Small intestine (tissue), 7 donors: ENCODE results near the gene RALGAPA1. TPM values are rescaled to one million over a fixed set of nuclear protein-coding genes. Genes with fewer than 3 reads are reported as not detected.

Experiments used
- DNase-seq, 2 donors: peaks; one replicate each; pipeline versions ENCODE4 v3.0.0 to v3.0.0-alpha.2; 2013
- FAIRE-seq: peaks from 2 replicates; lab custom pipeline; 2012; peaks lifted over from hg19 to GRCh38; lab: Jason Lieb, UNC
- H3K27ac ChIP-seq, 3 donors: one replicate each; pipeline ENCODE4 v1.5.1; 2013; ENCODE audit warnings: low read length in 2 of 3, mild to moderate bottlenecking in 2 of 3, control low read depth in 1 of 3, inconsistent platforms in 1 of 3, low read depth in 1 of 3, moderate library complexity in 1 of 3
- H3K27me3 ChIP-seq, 3 donors: one replicate each; pipeline ENCODE4 v1.6.1; 2013; ENCODE audit warnings: low read length in 3 of 3, inconsistent platforms in 1 of 3; ENCODE audit not compliant: control insufficient read depth in 3 of 3, insufficient read depth in 3 of 3
- H3K36me3 ChIP-seq, 3 donors: one replicate each; pipeline ENCODE4 v1.6.1; 2013; ENCODE audit warnings: low read length in 3 of 3, inconsistent platforms in 1 of 3, low read depth in 1 of 3, mild to moderate bottlenecking in 1 of 3, moderate library complexity in 1 of 3; ENCODE audit not compliant: control insufficient read depth in 3 of 3, insufficient read depth in 2 of 3
- H3K4me1 ChIP-seq, 3 donors: one replicate each; pipeline ENCODE4 v1.6.1; 2013; ENCODE audit warnings: low read length in 2 of 3, inconsistent platforms in 1 of 3, low read depth in 1 of 3, mild to moderate bottlenecking in 1 of 3, moderate library complexity in 1 of 3; ENCODE audit not compliant: control insufficient read depth in 3 of 3, insufficient read depth in 2 of 3
- H3K4me3 ChIP-seq, 3 donors: one replicate each; pipeline ENCODE4 v1.5.1; 2013; ENCODE audit warnings: low read length in 3 of 3, control low read depth in 1 of 3, inconsistent platforms in 1 of 3, low read depth in 1 of 3, mild to moderate bottlenecking in 1 of 3, moderate library complexity in 1 of 3
- H3K9me3 ChIP-seq, 2 donors: one replicate each; pipeline ENCODE4 v1.6.1; 2013; ENCODE audit warnings: low read depth in 1 of 2, low read length in 1 of 2; ENCODE audit not compliant: control insufficient read depth in 2 of 2, insufficient read depth in 1 of 2
- WGBS, 3 donors: extraction: QIAGEN DNeasy Blood & Tissue Kit; methylation state at CpG; one replicate each; pipeline ENCODE4 v1.1.7; 2013; 5-methylcytosine and 5-hydroxymethylcytosine counted together
- polyA plus RNA-seq, 4 donors: library from polyadenylated mRNA; stranded (reverse) in 3 of 4; unstranded in 1 of 4; fragments of 200-250 nt in 3 of 4; fragments of 120-200 nt in 1 of 4; gene quantifications; one replicate each; pipeline versions ENCODE4 v1.2.1 to v1.2.3, GENCODE V29; 2013
- donor health status: healthy with polysubstance abuse.
- donor health status: control.
- donor health status: control.
- donor health status: Bipolar disorder and iron deficiency.
- donor health status: healthy.

The RALGAPA1 gene
- polyA plus RNA-seq, 4 donors, result 9.6 to 27.6 (median 13.3) TPM

DNA sequence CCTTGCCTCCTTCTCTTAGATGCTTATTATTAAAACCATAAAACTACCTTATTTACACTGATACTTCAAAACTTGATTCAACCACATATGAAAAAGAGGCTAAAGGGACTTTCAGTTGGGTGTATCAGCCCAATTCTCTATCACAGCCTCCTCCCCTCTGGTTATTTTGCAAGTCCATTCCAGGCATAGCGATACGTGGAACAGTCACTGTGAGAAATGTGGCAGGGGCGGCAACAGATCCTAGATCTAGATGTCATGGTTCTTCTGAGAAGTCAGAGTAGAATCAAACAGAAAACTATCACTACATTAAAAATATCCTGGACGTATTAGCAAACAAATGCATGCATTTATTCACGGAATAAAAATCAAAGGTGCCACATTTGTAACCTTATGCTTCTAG lies 83.2 kb downstream of the RALGAPA1 start:
- no peak for DNase-seq
- WGBS, 3 donors, result 95 to 98% (median 97%) methylated on average over 5 of the region's 5 CpGs
- H3K4me1 ChIP-seq, result no peaks in the 10 kb centered on the region
- H3K27me3 ChIP-seq, result no peaks in the 10 kb centered on the region
- peaks cover 0 to 2% of the 10 kb centered on the region in 2 donors for H3K9me3 ChIP-seq
- FAIRE-seq, result no peak
- H3K36me3 ChIP-seq, result peaks cover 3 to 22% (median 6%) of the 10 kb centered on the region in 3 donors
- no peak overlapping the region for H3K4me3 ChIP-seq
- H3K27ac ChIP-seq, result no peak overlapping the region

DNA sequence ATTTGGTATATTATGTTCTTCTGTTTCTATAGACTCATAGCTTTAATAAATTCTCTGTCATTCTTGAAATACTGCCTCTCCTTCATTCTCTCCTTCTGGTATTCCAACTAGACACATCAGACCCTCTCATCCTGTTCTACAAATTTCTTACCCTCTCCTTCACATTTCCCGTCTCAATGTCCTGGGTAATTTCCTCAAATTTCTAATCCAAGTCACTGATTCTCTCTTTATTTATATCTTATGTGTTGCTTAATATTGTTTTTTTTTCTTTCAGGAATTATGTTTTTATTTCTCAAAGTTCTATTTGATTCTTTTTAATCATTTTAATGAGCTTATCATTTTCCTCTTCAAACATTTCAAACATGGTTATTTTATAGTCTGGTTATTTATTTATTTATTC lies 94.0 kb downstream of the RALGAPA1 start:
- H3K4me1 ChIP-seq, result no peaks in the 10 kb centered on the region
- WGBS, 3 donors, result 89 to 100% (median 100%) methylated on average over 1 of the region's 1 CpG
- peaks cover 0 to 4% of the 10 kb centered on the region in 2 donors for H3K9me3 ChIP-seq
- H3K36me3 ChIP-seq, result peaks cover 4 to 29% (median 4%) of the 10 kb centered on the region in 3 donors
- no peaks in the 10 kb centered on the region for H3K27me3 ChIP-seq
- no peak overlapping the region for H3K4me3 ChIP-seq
- H3K27ac ChIP-seq, result no peak overlapping the region
- peak; percentile 51 for FAIRE-seq
- DNase-seq, result no peak

DNA sequence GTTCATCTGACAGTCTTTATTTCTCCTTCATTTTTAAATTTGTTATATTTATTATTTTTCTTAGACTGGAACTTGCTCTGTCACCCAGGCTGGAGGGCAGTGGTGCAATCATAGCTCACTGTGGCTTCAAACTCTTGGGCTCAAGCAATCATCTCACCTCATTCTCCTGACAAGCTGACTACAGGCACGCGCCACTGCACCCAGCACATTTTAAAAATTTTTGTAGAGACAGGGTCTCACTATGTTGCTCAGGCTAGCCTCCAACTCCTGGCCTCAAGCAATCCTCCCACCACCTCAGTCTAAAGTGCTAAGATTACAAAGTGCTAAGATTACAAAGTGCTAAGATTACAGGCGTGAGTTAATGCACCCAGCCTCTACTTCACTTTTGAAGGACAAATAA lies 96.6 kb downstream of the RALGAPA1 start:
- FAIRE-seq (no peak), DNase-seq (no peak)
- Histone ChIP-seq H3K4me1 (no peaks in the 10 kb centered on the region), H3K4me3 (no peak overlapping the region), H3K9me3 (peaks cover 0 to 4% of the 10 kb centered on the region in 2 donors), H3K27ac (no peak overlapping the region), H3K36me3 (peaks cover 4 to 17% (median 4%) of the 10 kb centered on the region in 3 donors), H3K27me3 (no peaks in the 10 kb centered on the region)
- WGBS, 3 donors, result 93 to 97% (median 97%) methylated on average over 3 of the region's 3 CpGs

DNA sequence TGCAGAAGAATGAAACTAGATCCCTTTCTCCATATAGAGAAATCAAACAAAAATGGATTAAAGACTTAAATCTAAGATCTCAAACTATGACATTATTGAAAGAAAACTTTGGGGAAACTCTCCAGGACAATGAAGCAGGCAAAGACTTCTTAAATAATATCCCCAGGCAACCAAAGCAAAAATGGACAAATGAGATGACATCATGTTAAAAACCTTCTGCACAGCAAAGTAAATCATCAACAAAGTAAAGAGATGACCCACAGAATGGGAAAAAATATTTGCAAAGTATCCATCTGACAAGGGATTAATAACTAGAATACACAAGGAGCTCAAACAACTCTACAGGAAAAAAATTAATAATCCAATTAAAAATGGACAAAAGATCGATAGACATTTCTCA lies 101.0 kb downstream of the RALGAPA1 start:
- no peaks in the 10 kb centered on the region for H3K4me1 ChIP-seq
- no peak overlapping the region for H3K27ac ChIP-seq
- no peak overlapping the region for H3K4me3 ChIP-seq
- H3K36me3 ChIP-seq, result peaks cover 0 to 10% (median 1%) of the 10 kb centered on the region in 3 donors
- 100% methylated on average over 1 of the region's 1 CpG for WGBS, 3 donors
- FAIRE-seq (no peak), DNase-seq (no peak)
- peaks cover 0 to 4% of the 10 kb centered on the region in 2 donors for H3K9me3 ChIP-seq
- H3K27me3 ChIP-seq, result no peaks in the 10 kb centered on the region

DNA sequence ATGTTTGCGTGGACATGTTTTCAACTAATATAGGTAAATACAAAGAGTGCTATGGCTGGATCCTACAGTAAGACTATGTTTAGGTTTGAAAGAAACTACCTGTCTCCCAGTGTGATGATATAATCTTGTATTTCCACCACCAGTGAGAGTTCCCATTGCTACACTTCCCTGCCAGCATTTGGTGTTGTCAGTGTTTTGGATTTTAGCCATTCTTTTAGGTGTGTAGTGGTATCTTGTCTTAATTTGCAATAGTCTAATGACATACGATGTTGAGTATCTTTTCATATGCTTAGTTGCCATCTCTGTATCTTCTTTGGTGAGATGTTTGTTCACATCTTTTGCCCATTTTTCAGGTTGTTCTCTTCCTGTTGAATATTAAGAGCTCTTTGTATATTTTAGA lies 103.5 kb downstream of the RALGAPA1 start:
- Histone ChIP-seq H3K4me3 (no peak overlapping the region), H3K4me1 (no peaks in the 10 kb centered on the region), H3K36me3 (peaks cover 0 to 5% (median 1%) of the 10 kb centered on the region in 3 donors), H3K27me3 (no peaks in the 10 kb centered on the region), H3K27ac (no peak overlapping the region), H3K9me3 (no peaks in the 10 kb centered on the region)
- DNase-seq (no peak), FAIRE-seq (no peak)
- 98 to 100% (median 99%) methylated on average over 2 of the region's 2 CpGs for WGBS, 3 donors

DNA sequence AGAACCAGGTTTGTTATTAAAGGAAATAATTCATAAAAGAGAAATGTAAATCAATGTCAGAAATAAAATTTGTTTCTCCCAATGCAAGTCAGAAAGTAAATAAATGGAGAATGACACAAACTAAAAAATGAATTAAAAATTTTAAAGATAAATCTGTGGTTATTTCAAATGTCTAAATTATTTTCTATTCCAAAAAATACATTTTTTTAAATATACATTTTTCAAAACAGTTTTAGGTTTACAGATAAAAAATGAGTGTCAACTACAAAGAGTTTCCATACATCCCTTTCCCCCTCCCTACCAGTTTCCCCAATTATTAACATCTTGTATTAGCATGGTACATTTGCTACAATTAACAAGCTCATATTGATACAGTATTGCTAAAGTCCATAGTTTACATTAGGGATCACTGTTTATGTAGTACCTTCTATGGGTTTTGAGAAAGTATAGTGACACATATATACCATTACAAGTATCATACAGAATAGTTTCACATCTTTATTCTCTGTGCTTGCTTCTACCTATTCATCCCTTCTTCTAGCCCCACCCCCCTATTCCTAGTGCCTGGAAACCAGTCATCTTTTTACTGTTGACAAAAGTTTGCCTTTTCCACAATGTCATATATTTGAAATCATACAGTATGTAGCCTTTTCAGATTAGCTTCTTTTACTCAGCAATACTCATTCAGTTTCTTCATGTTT lies 104.2 kb downstream of the RALGAPA1 start:
- H3K4me3 ChIP-seq, result no peak overlapping the region
- H3K27me3 ChIP-seq, result no peaks in the 10 kb centered on the region
- no peaks in the 10 kb centered on the region for H3K9me3 ChIP-seq
- peaks cover 0 to 3% (median 1%) of the 10 kb centered on the region in 3 donors for H3K36me3 ChIP-seq
- no peaks in the 10 kb centered on the region for H3K4me1 ChIP-seq
- DNase-seq (no peak), FAIRE-seq (no peak)
- no peak overlapping the region for H3K27ac ChIP-seq

DNA sequence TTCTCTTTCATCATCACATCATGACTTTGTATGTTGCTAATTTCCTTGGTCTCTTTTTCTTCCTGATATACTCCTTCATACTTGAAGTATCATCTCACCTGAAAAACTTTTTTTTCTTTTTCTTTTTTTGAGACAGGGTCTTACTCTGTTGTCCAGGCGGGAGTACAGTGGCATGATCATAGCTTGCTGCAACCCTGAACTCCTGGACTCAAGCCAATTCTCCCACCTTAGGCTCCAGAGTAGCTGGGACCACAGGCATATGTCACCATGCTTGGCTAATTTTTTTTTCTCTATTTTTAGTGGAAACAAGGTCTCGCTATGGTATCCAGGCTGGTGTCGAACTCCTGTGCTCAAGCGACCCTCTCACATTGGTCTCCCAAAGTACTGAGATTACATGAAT lies 107.6 kb downstream of the RALGAPA1 start:
- H3K27ac ChIP-seq, result no peak overlapping the region
- no peaks in the 10 kb centered on the region for H3K4me1 ChIP-seq
- H3K4me3 ChIP-seq, result no peak overlapping the region
- no peaks in the 10 kb centered on the region for H3K9me3 ChIP-seq
- DNase-seq (no peak), FAIRE-seq (no peak)
- WGBS, 3 donors, result 94 to 98% (median 96%) methylated on average over 4 of the region's 4 CpGs
- no peaks in the 10 kb centered on the region for H3K27me3 ChIP-seq
- H3K36me3 ChIP-seq, result peaks cover 0 to 3% (median 1%) of the 10 kb centered on the region in 3 donors

DNA sequence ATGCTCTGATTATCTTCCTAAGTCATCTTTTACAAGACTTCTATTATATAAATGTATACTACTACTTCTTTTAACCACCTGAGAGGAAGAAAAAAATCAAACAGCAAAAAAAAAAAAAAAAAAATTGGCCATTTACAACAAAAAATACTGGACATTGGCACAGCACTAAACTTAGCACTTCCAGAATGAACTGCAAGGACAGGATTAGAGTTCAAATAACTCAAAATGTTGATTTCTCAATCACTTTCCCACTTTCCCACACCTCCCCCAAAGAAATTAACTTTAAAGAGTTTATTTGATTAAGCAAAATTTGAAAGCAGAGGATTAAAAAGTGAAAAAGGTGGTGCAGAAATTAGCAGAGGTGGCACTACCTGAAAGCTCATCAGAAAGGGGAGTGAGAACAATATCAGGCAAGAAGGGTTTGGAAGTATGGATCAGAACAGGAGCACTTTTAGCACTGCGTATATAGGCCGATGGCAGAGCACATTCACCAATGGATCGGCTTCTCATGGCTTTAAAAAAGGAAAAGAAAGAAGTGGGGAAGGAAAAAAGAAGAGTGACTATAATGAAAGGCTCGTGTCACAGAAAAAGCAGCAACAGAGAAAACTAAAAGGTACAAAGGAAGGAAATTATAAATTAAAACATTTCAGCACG lies 109.2 kb downstream of the RALGAPA1 start:
- DNase-seq, result no peak
- H3K27me3 ChIP-seq, result no peaks in the 10 kb centered on the region
- no peaks in the 10 kb centered on the region for H3K4me1 ChIP-seq
- WGBS, 3 donors, result 90 to 98% (median 98%) methylated on average over 5 of the region's 5 CpGs
- H3K9me3 ChIP-seq, result no peaks in the 10 kb centered on the region
- no peak overlapping the region for H3K4me3 ChIP-seq
- no peak for FAIRE-seq
- peaks cover 0 to 3% (median 1%) of the 10 kb centered on the region in 3 donors for H3K36me3 ChIP-seq
- H3K27ac ChIP-seq, result no peak overlapping the region
